ENCODE results near the gene SMIM14. TPM values are rescaled to one million over a fixed set of nuclear protein-coding genes. Genes with fewer than 3 reads are reported as not detected.
"Not testable (repeated sequence)": the region's sequence is repeated elsewhere in the genome, so short reads cannot be mapped to it uniquely, and the experiment has no call there.

SMIM14 gene
- polyA plus RNA-seq (2013, experiment 1 of 2), result 28.3 TPM
- 32.3 TPM for polyA plus RNA-seq (2013, experiment 2 of 2)

DNA sequence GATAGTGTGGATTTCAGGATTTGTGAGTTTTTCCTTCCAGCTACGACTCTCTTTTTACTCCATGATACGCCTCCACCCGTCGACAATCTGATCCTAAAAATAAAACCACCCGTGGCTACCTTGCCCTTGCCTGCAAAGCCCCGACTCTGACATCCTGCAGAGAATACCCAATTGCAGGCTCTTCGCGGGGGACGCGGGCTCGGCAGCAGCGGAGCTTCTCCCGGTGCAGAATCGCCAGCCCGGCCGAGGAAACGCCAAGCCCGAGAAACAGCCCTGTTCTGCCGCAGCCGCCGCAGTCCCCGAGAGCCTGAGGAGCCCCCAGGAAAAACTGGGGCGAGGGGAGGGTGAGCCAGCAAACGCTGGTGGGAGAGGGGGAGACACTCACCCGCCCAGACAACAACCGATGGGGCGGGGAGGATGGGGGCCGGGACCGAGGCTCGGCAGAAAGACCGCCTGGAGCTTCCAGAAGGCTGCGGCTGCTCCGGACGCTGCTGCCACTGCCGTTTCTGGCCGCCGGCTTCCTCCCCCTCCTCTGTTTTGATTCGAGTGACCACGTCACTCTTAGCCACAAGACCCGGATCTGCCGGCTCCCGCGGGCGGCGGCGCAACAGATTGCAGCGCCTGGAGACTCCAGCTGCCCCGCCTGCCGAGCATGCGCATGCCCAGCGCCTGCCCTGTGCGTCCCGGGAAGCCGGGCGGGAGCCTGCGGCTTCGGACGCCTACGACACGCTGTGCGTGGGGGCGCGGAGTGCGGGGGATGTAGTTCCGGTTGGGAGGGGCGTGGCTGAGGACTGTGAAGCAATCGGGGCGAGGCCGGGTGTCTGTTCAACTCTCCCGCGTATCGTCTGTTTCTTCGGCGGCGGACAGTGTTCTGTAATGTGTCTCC, at the start of gene SMIM14:
Gene SMIM14 (minus strand): TSS at position 512 of the 886 bp plus-strand sequence. CDS start 33,720 bp downstream, outside the sequence.
- H3K4me1 ChIP-seq (ENCODE audit: control insufficient read depth, insufficient read depth, low read length, poor library complexity, severe bottlenecking), result peaks cover 7% of the 10 kb centered on the region
- H3K9me3 ChIP-seq (ENCODE audit: control insufficient read depth, low read length), result no peaks in the 10 kb centered on the region
- H3K4me3 ChIP-seq (ENCODE audit: extremely low read depth, insufficient read depth, low read length, poor library complexity, severe bottlenecking), result peak within 1 kb of the TSS; percentile 91
- 0 to 1% methylated on average over 66 of the region's 75 CpGs for WGBS, 2 experiments (ENCODE audit: insufficient coverage in 2 of 2)
- H3K27ac ChIP-seq (ENCODE audit: low read depth, low read length, severe bottlenecking), result peak within 1 kb of the TSS; percentile 95
- no peaks in the 10 kb centered on the region for H3K36me3 ChIP-seq (ENCODE audit: control insufficient read depth, insufficient read depth, low read length)

GRCh38 chr4:39687014-39687413, 48.3 kb upstream of the SMIM14 start:
- no peak overlapping the region for H3K4me3 ChIP-seq (ENCODE audit: extremely low read depth, insufficient read depth, low read length, poor library complexity, severe bottlenecking)
- no peak overlapping the region for H3K27ac ChIP-seq (ENCODE audit: low read depth, low read length, severe bottlenecking)
- no peaks in the 10 kb centered on the region for H3K36me3 ChIP-seq (ENCODE audit: control insufficient read depth, insufficient read depth, low read length)

GRCh38 chr4:39685990-39686389, 47.3 kb upstream of the SMIM14 start:
- H3K4me3 ChIP-seq (ENCODE audit: extremely low read depth, insufficient read depth, low read length, poor library complexity, severe bottlenecking), result no peak overlapping the region
- WGBS, 2 experiments (ENCODE audit: insufficient coverage in 2 of 2), result no CpG with 5 or more reads among the region's 1 CpG
- no peaks in the 10 kb centered on the region for H3K36me3 ChIP-seq (ENCODE audit: control insufficient read depth, insufficient read depth, low read length)
- H3K9me3 ChIP-seq (ENCODE audit: control insufficient read depth, low read length), result no peaks in the 10 kb centered on the region
- no peaks in the 10 kb centered on the region for H3K4me1 ChIP-seq (ENCODE audit: control insufficient read depth, insufficient read depth, low read length, poor library complexity, severe bottlenecking)
- H3K27ac ChIP-seq (ENCODE audit: low read depth, low read length, severe bottlenecking), result no peak overlapping the region

More at GRCh38 chr4:39687014-39687413, 48.3 kb upstream of the SMIM14 start:
- no peaks in the 10 kb centered on the region for H3K9me3 ChIP-seq (ENCODE audit: control insufficient read depth, low read length)
- H3K4me1 ChIP-seq (ENCODE audit: control insufficient read depth, insufficient read depth, low read length, poor library complexity, severe bottlenecking), result no peaks in the 10 kb centered on the region

- H3K4me3 ChIP-seq (ENCODE audit: extremely low read depth, insufficient read depth, low read length, poor library complexity, severe bottlenecking), result no peak overlapping the region
- no peaks in the 10 kb centered on the region for H3K9me3 ChIP-seq (ENCODE audit: control insufficient read depth, low read length)
- H3K27ac ChIP-seq (ENCODE audit: low read depth, low read length, severe bottlenecking), result no peak overlapping the region
- H3K4me1 ChIP-seq (ENCODE audit: control insufficient read depth, insufficient read depth, low read length, poor library complexity, severe bottlenecking), result no peaks in the 10 kb centered on the region
- no peaks in the 10 kb centered on the region for H3K36me3 ChIP-seq (ENCODE audit: control insufficient read depth, insufficient read depth, low read length)
- WGBS, 2 experiments (ENCODE audit: insufficient coverage in 2 of 2), result 100% methylated on average over 1 of the region's 2 CpGs; no CpG with 5 or more reads in 1 of the 2 experiments
Measured at GRCh38 chr4:39682138-39682537, 43.5 kb upstream of the SMIM14 start.

GRCh38 chr4:39681003-39681402, 42.3 kb upstream of the SMIM14 start:
- H3K4me1 ChIP-seq (ENCODE audit: control insufficient read depth, insufficient read depth, low read length, poor library complexity, severe bottlenecking); H3K4me3 ChIP-seq (ENCODE audit: extremely low read depth, insufficient read depth, low read length, poor library complexity, severe bottlenecking): not testable (repeated sequence)
- WGBS, 2 experiments (ENCODE audit: insufficient coverage in 2 of 2), result 100% methylated on average over 1 of the region's 2 CpGs; no CpG with 5 or more reads in 1 of the 2 experiments

GRCh38 chr4:39675681-39676080, 37.0 kb upstream of the SMIM14 start:
- not testable (repeated sequence) for H3K36me3 ChIP-seq (ENCODE audit: control insufficient read depth, insufficient read depth, low read length); H3K4me3 ChIP-seq (ENCODE audit: extremely low read depth, insufficient read depth, low read length, poor library complexity, severe bottlenecking); H3K27ac ChIP-seq (ENCODE audit: low read depth, low read length, severe bottlenecking); H3K4me1 ChIP-seq (ENCODE audit: control insufficient read depth, insufficient read depth, low read length, poor library complexity, severe bottlenecking); H3K9me3 ChIP-seq (ENCODE audit: control insufficient read depth, low read length)
- no CpG with 5 or more reads among the region's 10 CpGs for WGBS, 2 experiments (ENCODE audit: insufficient coverage in 2 of 2)

More at GRCh38 chr4:39681003-39681402, 42.3 kb upstream of the SMIM14 start:
- H3K36me3 ChIP-seq (ENCODE audit: control insufficient read depth, insufficient read depth, low read length); H3K27ac ChIP-seq (ENCODE audit: low read depth, low read length, severe bottlenecking); H3K9me3 ChIP-seq (ENCODE audit: control insufficient read depth, low read length): not testable (repeated sequence)

- WGBS, 2 experiments (ENCODE audit: insufficient coverage in 2 of 2), result no CpG with 5 or more reads among the region's 1 CpG
- not testable (repeated sequence) for H3K9me3 ChIP-seq (ENCODE audit: control insufficient read depth, low read length); H3K4me3 ChIP-seq (ENCODE audit: extremely low read depth, insufficient read depth, low read length, poor library complexity, severe bottlenecking); H3K4me1 ChIP-seq (ENCODE audit: control insufficient read depth, insufficient read depth, low read length, poor library complexity, severe bottlenecking); H3K36me3 ChIP-seq (ENCODE audit: control insufficient read depth, insufficient read depth, low read length); H3K27ac ChIP-seq (ENCODE audit: low read depth, low read length, severe bottlenecking)
Measured at GRCh38 chr4:39670296-39670695, 31.6 kb upstream of the SMIM14 start.

DNA sequence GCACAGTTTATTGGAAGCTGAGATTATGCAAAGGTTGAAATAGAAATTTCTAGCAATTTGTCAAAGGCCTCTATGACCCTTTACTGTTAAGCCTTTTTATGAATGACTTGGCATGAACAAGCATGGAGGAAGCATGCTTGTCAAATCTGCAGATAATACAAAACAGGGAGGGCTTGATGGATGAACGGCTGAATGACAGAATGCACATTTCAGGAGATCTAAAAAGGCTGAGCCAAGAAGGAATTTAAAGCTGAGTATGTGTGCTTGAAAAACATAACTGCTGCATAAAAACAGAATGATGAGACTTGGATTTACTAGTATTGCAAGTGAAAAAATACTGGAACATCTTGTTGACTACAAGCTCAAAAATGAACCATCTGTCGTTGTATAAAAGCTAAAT, 30.2 kb upstream of the SMIM14 start:
- H3K27ac ChIP-seq (ENCODE audit: low read depth, low read length, severe bottlenecking), result no peak overlapping the region
- H3K36me3 ChIP-seq (ENCODE audit: control insufficient read depth, insufficient read depth, low read length), result no peaks in the 10 kb centered on the region
- no peaks in the 10 kb centered on the region for H3K9me3 ChIP-seq (ENCODE audit: control insufficient read depth, low read length)
- H3K4me3 ChIP-seq (ENCODE audit: extremely low read depth, insufficient read depth, low read length, poor library complexity, severe bottlenecking), result no peak overlapping the region
- 80 to 100% methylated on average over 1 of the region's 2 CpGs for WGBS, 2 experiments (ENCODE audit: insufficient coverage in 2 of 2)
- no peaks in the 10 kb centered on the region for H3K4me1 ChIP-seq (ENCODE audit: control insufficient read depth, insufficient read depth, low read length, poor library complexity, severe bottlenecking)

GRCh38 chr4:39667706-39668105, 29.0 kb upstream of the SMIM14 start:
- no peaks in the 10 kb centered on the region for H3K9me3 ChIP-seq (ENCODE audit: control insufficient read depth, low read length)
- no peaks in the 10 kb centered on the region for H3K4me1 ChIP-seq (ENCODE audit: control insufficient read depth, insufficient read depth, low read length, poor library complexity, severe bottlenecking)
- no peaks in the 10 kb centered on the region for H3K36me3 ChIP-seq (ENCODE audit: control insufficient read depth, insufficient read depth, low read length)
- no peak overlapping the region for H3K27ac ChIP-seq (ENCODE audit: low read depth, low read length, severe bottlenecking)
- no CpG with 5 or more reads among the region's 1 CpG for WGBS, 2 experiments (ENCODE audit: insufficient coverage in 2 of 2)
- no peak overlapping the region for H3K4me3 ChIP-seq (ENCODE audit: extremely low read depth, insufficient read depth, low read length, poor library complexity, severe bottlenecking)

DNA sequence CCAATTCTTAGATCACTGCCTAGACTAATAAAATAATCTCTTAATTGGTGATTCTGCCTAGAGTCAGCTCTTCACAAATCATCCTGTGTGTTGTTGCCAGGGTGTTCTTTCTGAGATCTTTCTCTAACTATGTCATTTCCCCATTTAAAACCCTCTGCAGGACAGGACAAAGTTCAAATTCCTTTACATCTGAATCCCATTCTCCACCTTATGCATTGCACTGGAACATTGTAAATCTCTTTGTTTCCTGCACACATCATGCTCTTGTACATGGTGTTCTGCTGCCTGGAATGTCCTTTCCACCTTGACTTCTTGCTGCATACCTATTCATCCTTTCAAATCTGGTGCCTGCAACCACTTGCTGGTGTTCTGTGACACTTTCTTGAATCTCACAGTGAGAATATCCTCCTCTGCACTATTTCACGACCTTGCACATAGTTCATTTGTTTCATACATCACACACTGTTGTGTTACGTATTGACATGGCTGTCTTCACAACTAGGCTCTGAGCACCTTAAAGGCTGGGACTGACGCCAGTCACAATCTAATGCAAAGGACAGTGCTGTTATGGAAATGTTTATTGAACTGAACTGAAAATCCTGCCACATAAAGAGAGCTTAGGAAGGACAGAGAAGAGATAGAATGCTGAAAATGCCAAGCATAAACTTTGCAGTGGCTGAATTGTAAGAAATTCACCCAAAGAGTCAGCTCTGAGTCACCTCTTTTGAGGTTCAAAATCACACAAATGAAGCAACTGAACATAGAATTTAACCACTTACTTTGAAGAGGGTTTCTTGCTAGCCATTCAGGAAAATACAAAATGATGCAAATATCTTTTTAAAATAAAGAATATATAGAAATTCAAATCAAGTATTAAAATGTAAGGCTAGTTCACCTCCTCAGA, 26.4 kb upstream of the SMIM14 start:
- H3K4me1 ChIP-seq (ENCODE audit: control insufficient read depth, insufficient read depth, low read length, poor library complexity, severe bottlenecking), result no peaks in the 10 kb centered on the region
- WGBS, 2 experiments (ENCODE audit: insufficient coverage in 2 of 2), result 64 to 79% methylated on average over 1 to 2 of the region's 3 CpGs

More for the DNA sequence above, 26.4 kb upstream of the SMIM14 start:
- Histone ChIP-seq H3K9me3 (ENCODE audit: control insufficient read depth, low read length) (no peaks in the 10 kb centered on the region), H3K36me3 (ENCODE audit: control insufficient read depth, insufficient read depth, low read length) (no peaks in the 10 kb centered on the region), H3K27ac (ENCODE audit: low read depth, low read length, severe bottlenecking) (no peak overlapping the region), H3K4me3 (ENCODE audit: extremely low read depth, insufficient read depth, low read length, poor library complexity, severe bottlenecking) (no peak overlapping the region)

All from mesodermal cell (in vitro differentiated cells).